Measurements from ENCODE around the gene PRSS16. TPM values are rescaled to one million over a fixed set of nuclear protein-coding genes. Genes with fewer than 3 reads are reported as not detected.

Gene PRSS16
- total and polyA plus RNA-seq, 7 donors: 13.3 to 28.7 (median 27.0) TPM; not detected in 4

- H3K27ac ChIP-seq: no peak overlapping the region
- intact Hi-C loops (cut with DNase I): no loop called here
- peaks cover 6 to 85% (median 59%) of the 10 kb centered on the region in 3 donors for H3K27me3 ChIP-seq
- no peak for TF ChIP-seq POLR2A (IDR thresholded peaks at IDR 0.05)
- no peak for TF ChIP-seq EP300 (IDR thresholded peaks at IDR 0.05)
- no peak for TF ChIP-seq CTCF (IDR thresholded peaks at IDR 0.05)
- TF ChIP-seq POLR2AphosphoS5 (IDR thresholded peaks at IDR 0.05): no peak
- no peaks in the 10 kb centered on the region for H3K9me3 ChIP-seq
- H3K36me3 ChIP-seq: no peaks in the 10 kb centered on the region
- no peaks in the 10 kb centered on the region for H3K4me1 ChIP-seq
- no peak for DNase-seq
- no peak overlapping the region for H3K4me3 ChIP-seq
- WGBS, 2 donors: 75 to 79% methylated on average over 11 of the region's 11 CpGs
Measured at GRCh38 chr6:27273783-27274182, 26.3 kb downstream of the PRSS16 start.

- TF ChIP-seq EP300 (IDR thresholded peaks at IDR 0.05) (no peak), CTCF (IDR thresholded peaks at IDR 0.05) (no peak), POLR2AphosphoS5 (IDR thresholded peaks at IDR 0.05) (no peak), POLR2A (IDR thresholded peaks at IDR 0.05) (no peak)
- H3K36me3 ChIP-seq: no peaks in the 10 kb centered on the region
- intact Hi-C loops (cut with DNase I): no loop called here
- H3K27me3 ChIP-seq: peaks cover 6 to 87% (median 69%) of the 10 kb centered on the region in 3 donors
- H3K4me1 ChIP-seq: peaks cover 0 to 7% (median 0%) of the 10 kb centered on the region in 4 donors
- 18 to 42% methylated on average over 36 of the region's 36 CpGs for WGBS, 2 donors
- H3K4me3 ChIP-seq: no peak overlapping the region
- H3K9me3 ChIP-seq: no peaks in the 10 kb centered on the region
- no peak for DNase-seq
- H3K27ac ChIP-seq: no peak overlapping the region
Measured at GRCh38 chr6:27275025-27275956, 27.8 kb downstream of the PRSS16 start.

- 6 to 16% methylated on average over 24 of the region's 24 CpGs for WGBS, 2 donors
- H3K27ac ChIP-seq: no peak overlapping the region
- H3K4me1 ChIP-seq: peaks cover 0 to 7% (median 0%) of the 10 kb centered on the region in 4 donors
- intact Hi-C loops (cut with DNase I): no loop called here
- no peak overlapping the region for H3K4me3 ChIP-seq
- no peak for DNase-seq
- peaks cover 21 to 99% (median 90%) of the 10 kb centered on the region in 3 donors for H3K27me3 ChIP-seq
- TF ChIP-seq EP300 (IDR thresholded peaks at IDR 0.05): no peak
- no peak for TF ChIP-seq CTCF (IDR thresholded peaks at IDR 0.05)
- no peak for TF ChIP-seq POLR2AphosphoS5 (IDR thresholded peaks at IDR 0.05)
- TF ChIP-seq POLR2A (IDR thresholded peaks at IDR 0.05): no peak
- peaks cover 0 to 11% (median 0%) of the 10 kb centered on the region in 4 donors for H3K9me3 ChIP-seq
- H3K36me3 ChIP-seq: no peaks in the 10 kb centered on the region
Measured at GRCh38 chr6:27279513-27280063, 32.1 kb downstream of the PRSS16 start.

GRCh38 chr6:27280064-27280539 is 32.6 kb downstream of the PRSS16 start:
- intact Hi-C loops (cut with DNase I): no loop called here
- Histone ChIP-seq H3K9me3 (peaks cover 0 to 11% (median 0%) of the 10 kb centered on the region in 4 donors), H3K4me1 (peaks cover 0 to 7% (median 0%) of the 10 kb centered on the region in 4 donors), H3K4me3 (no peak overlapping the region), H3K36me3 (no peaks in the 10 kb centered on the region), H3K27ac (no peak overlapping the region), H3K27me3 (peaks cover 21 to 99% (median 90%) of the 10 kb centered on the region in 3 donors)
- WGBS, 2 donors: 2 to 6% methylated on average over 17 of the region's 17 CpGs
- no peak for DNase-seq
- no peak for TF ChIP-seq POLR2A (IDR thresholded peaks at IDR 0.05)

- H3K36me3 ChIP-seq: no peaks in the 10 kb centered on the region
- peaks cover 0 to 11% (median 0%) of the 10 kb centered on the region in 4 donors for H3K9me3 ChIP-seq
- peaks cover 0 to 7% (median 0%) of the 10 kb centered on the region in 4 donors for H3K4me1 ChIP-seq
- 8 to 10% methylated on average over 9 of the region's 9 CpGs for WGBS, 2 donors
- no peak overlapping the region for H3K4me3 ChIP-seq
- TF ChIP-seq POLR2AphosphoS5 (IDR thresholded peaks at IDR 0.05) (no peak), CTCF (IDR thresholded peaks at IDR 0.05) (no peak), EP300 (IDR thresholded peaks at IDR 0.05) (no peak), POLR2A (IDR thresholded peaks at IDR 0.05) (no peak)
- H3K27ac ChIP-seq: no peak overlapping the region
- no peak for DNase-seq
- peaks cover 21 to 99% (median 91%) of the 10 kb centered on the region in 3 donors for H3K27me3 ChIP-seq
- intact Hi-C loops (cut with DNase I): no loop called here
Measured at GRCh38 chr6:27280540-27281000, 33.1 kb downstream of the PRSS16 start.

Measured in sigmoid colon (tissue), 7 donors.